SK-N-MC (cell line): ENCODE measurements around the gene LHX1.

Experiments
- EZH2 ChIP-seq: fragments of 200-600 bp; sonication (generic); IDR thresholded peaks from one replicate; pipeline ENCODE4 v1.6.1; 2017; ENCODE audit warnings: antibody characterized with exemption
- POLR2AphosphoS5 ChIP-seq: IDR thresholded peaks from 2 replicates; pipeline ENCODE4 v1.6.1; 2012; ENCODE audit warnings: mild to moderate bottlenecking, low read depth, low read length, borderline replicate concordance

GRCh38 chr17:36890398-36891168 is 46.7 kb upstream of the LHX1 start:
- TF ChIP-seq EZH2 = no peak
- no peak for TF ChIP-seq POLR2AphosphoS5
